SK-N-SH (cell line): ENCODE results near the gene MAP4. TPM values are rescaled to one million over a fixed set of nuclear protein-coding genes. Genes with fewer than 3 reads are reported as not detected.

Source experiments
- CTCF ChIA-PET: fragments of 300-600, 350-600 bp; formaldehyde crosslinking; extraction: SDS; loops from one replicate; lab custom pipeline; 2021; lab: Yijun Ruan, JAX
- POLR2A ChIA-PET: fragments of 350-600 bp; sonication (Branson Sonifier 250); formaldehyde crosslinking; extraction: SDS; loops from one replicate; lab custom pipeline; 2020; ENCODE audit warnings: antibody characterized with exemption, inconsistent platforms; lab: Yijun Ruan, JAX
- DNase-seq: peaks from one replicate; pipeline ENCODE4 v3.0.0; 2012
- H2AFZ ChIP-seq: fragments of 200-600 bp; sonication (generic); 2 replicates; pipeline ENCODE4 v1.8.1; 2016; ENCODE audit warnings: antibody characterized with exemption, mild to moderate bottlenecking, low read depth
- H3F3A ChIP-seq: fragments of 200-600 bp; sonication (generic); replicated peaks from 2 replicates; pipeline ENCODE3; 2016; ENCODE audit warnings: antibody characterized with exemption, mild to moderate bottlenecking; ENCODE audit not compliant: insufficient read depth
- H3K27ac ChIP-seq, 2 experiments: fragments of 200-500 bp in 1 of 2; fragments of 200-600 bp in 1 of 2; sonication (Bioruptor generic) in 1 of 2; sonication (generic), shearing (Covaris generic) in 1 of 2; 2 replicates each; pipeline versions ENCODE4 v1.5.1 to v1.6.1; 2014 to 2016; ENCODE audit warnings: low read depth in 2 of 2, inconsistent platforms in 1 of 2, low read length in 1 of 2, mild to moderate bottlenecking in 1 of 2, mixed read lengths in 1 of 2
- H3K27me3 ChIP-seq: fragments of 200-600 bp; sonication (generic), shearing (Covaris generic); 2 replicates; pipeline ENCODE4 v1.6.1; 2016; ENCODE audit warnings: mixed run types; ENCODE audit not compliant: insufficient read depth
- H3K36me3 ChIP-seq, 2 experiments: fragments of 200-500 bp in 1 of 2; fragments of 200-600 bp in 1 of 2; sonication (Bioruptor generic) in 1 of 2; sonication (generic) in 1 of 2; replicated peaks in 1 of 2; 2 replicates each; pipeline versions ENCODE3 to v1.5.1; 2014 to 2016; ENCODE audit warnings: low read length in 1 of 2, mild to moderate bottlenecking in 1 of 2; ENCODE audit not compliant: insufficient read depth in 2 of 2, control insufficient read depth in 1 of 2
- H3K4me1 ChIP-seq, 2 experiments: fragments of 200-500 bp in 1 of 2; fragments of 200-600 bp in 1 of 2; sonication (Bioruptor generic) in 1 of 2; sonication (generic), shearing (Covaris generic) in 1 of 2; 2 replicates each; pipeline versions ENCODE4 v1.5.1 to v1.6.1; 2014 to 2016; ENCODE audit warnings: low read depth in 1 of 2, low read length in 1 of 2, mixed run types in 1 of 2; ENCODE audit not compliant: insufficient read depth in 2 of 2, control insufficient read depth in 1 of 2
- H3K4me2 ChIP-seq: fragments of 200-600 bp; sonication (generic), shearing (Covaris generic); 2 replicates; pipeline ENCODE4 v1.6.1; 2017; ENCODE audit warnings: mixed run types
- H3K4me3 ChIP-seq, 2 experiments: fragments of 200-500 bp in 1 of 2; fragments of 200-600 bp in 1 of 2; sonication (Bioruptor generic) in 1 of 2; sonication (generic), shearing (Covaris generic) in 1 of 2; 2 replicates each; pipeline versions ENCODE4 v1.5.1 to v1.8.1; 2014 to 2016; ENCODE audit warnings: low read depth in 2 of 2, inconsistent platforms in 1 of 2, low read length in 1 of 2, mild to moderate bottlenecking in 1 of 2, mixed read lengths in 1 of 2, moderate library complexity in 1 of 2
- H3K79me2 ChIP-seq: fragments of 200-600 bp; sonication (generic); 2 replicates; pipeline ENCODE4 v1.8.1; 2017; ENCODE audit warnings: mild to moderate bottlenecking; ENCODE audit not compliant: insufficient read depth
- H3K9ac ChIP-seq: fragments of 200-600 bp; sonication (generic); 2 replicates; pipeline ENCODE4 v1.6.1; 2017; ENCODE audit warnings: mixed run types
- H3K9me2 ChIP-seq: fragments of 200-600 bp; sonication (generic); 2 replicates; pipeline ENCODE4 v1.6.1; 2017; ENCODE audit warnings: mixed run types
- H3K9me3 ChIP-seq: fragments of 200-600 bp; sonication (generic); 2 replicates; pipeline ENCODE4 v1.6.1; 2017; ENCODE audit warnings: mixed run types, mild to moderate bottlenecking, moderate library complexity
- H4K20me1 ChIP-seq: fragments of 200-600 bp; sonication (generic); 2 replicates; pipeline ENCODE4 v1.6.1; 2017; ENCODE audit warnings: mild to moderate bottlenecking, mixed run types; ENCODE audit not compliant: insufficient read depth
- CHD2 ChIP-seq: fragments of 150-350 bp; IDR thresholded peaks from 2 replicates; pipeline ENCODE4 v1.6.1; 2018; ENCODE audit warnings: low read length; ENCODE audit not compliant: partially characterized antibody
- ELF1 ChIP-seq: IDR thresholded peaks from 2 replicates; pipeline ENCODE4 v1.4.0; 2012
- EP300 ChIP-seq, 2 experiments: IDR thresholded peaks; 2 replicates each; pipeline versions ENCODE4 v1.4.0 to v1.6.1; 2012; ENCODE audit warnings: borderline replicate concordance in 1 of 2, low read depth in 1 of 2, low read length in 1 of 2
- FOSL2 ChIP-seq: IDR thresholded peaks from 2 replicates; pipeline ENCODE4 v1.4.0; 2012; ENCODE audit warnings: low read depth, mild to moderate bottlenecking, moderate library complexity, borderline replicate concordance
- FOXJ3 ChIP-seq: sonication (generic); formaldehyde crosslinking; IDR thresholded peaks from 2 replicates; pipeline ENCODE4 v1.5.1; 2020; ENCODE audit warnings: mild to moderate bottlenecking, missing genetic modification reagents
- GABPA ChIP-seq: IDR thresholded peaks from 2 replicates; pipeline ENCODE4 v1.4.0; 2012; ENCODE audit warnings: low read depth, mild to moderate bottlenecking
- IRF3 ChIP-seq: fragments of 150-350 bp; IDR thresholded peaks from 2 replicates; pipeline ENCODE4 v1.6.1; 2016; ENCODE audit warnings: mild to moderate bottlenecking, low read depth, low read length
- JUND ChIP-seq: IDR thresholded peaks from 2 replicates; pipeline ENCODE4 v1.4.0; 2012
- MAX ChIP-seq: IDR thresholded peaks from 2 replicates; pipeline ENCODE4 v1.4.0; 2012; ENCODE audit warnings: low read depth
- MEF2A ChIP-seq: IDR thresholded peaks from 2 replicates; pipeline ENCODE4 v1.4.0; 2012; ENCODE audit warnings: low read depth, borderline replicate concordance
- MXI1 ChIP-seq: IDR thresholded peaks from 2 replicates; pipeline ENCODE4 v1.6.1; 2012; ENCODE audit warnings: mild to moderate bottlenecking, low read depth, low read length, improper control_type of control experiment
- NRF1 ChIP-seq: IDR thresholded peaks from 2 replicates; pipeline ENCODE4 v1.6.1; 2012; ENCODE audit warnings: low read depth, mild to moderate bottlenecking, low read length
- RAD21 ChIP-seq: IDR thresholded peaks from 2 replicates; pipeline ENCODE4 v1.6.1; 2012; ENCODE audit warnings: mild to moderate bottlenecking, low read length
- RCOR1 ChIP-seq: fragments of 150-350 bp; IDR thresholded peaks from 2 replicates; pipeline ENCODE4 v1.6.1; 2017; ENCODE audit warnings: antibody characterized with exemption, low read length
- RXRA ChIP-seq: IDR thresholded peaks from 2 replicates; pipeline ENCODE4 v1.4.0; 2012; ENCODE audit warnings: low read depth, mild to moderate bottlenecking, borderline replicate concordance
- SIN3A ChIP-seq: IDR thresholded peaks from 2 replicates; pipeline ENCODE4 v1.6.1; 2012; ENCODE audit warnings: low read depth, mild to moderate bottlenecking, low read length, moderate library complexity, borderline replicate concordance
- TAF1 ChIP-seq: IDR thresholded peaks from 2 replicates; pipeline ENCODE4 v1.6.1; 2012; ENCODE audit warnings: low read depth, mild to moderate bottlenecking, low read length, moderate library complexity, borderline replicate concordance
- USF2 ChIP-seq: fragments of 150-350 bp; IDR thresholded peaks from 2 replicates; pipeline ENCODE4 v1.6.1; 2017; ENCODE audit warnings: antibody characterized with exemption, low read length, low read depth, borderline replicate concordance
- YY1 ChIP-seq: IDR thresholded peaks from 2 replicates; pipeline ENCODE4 v1.4.0; 2012; ENCODE audit warnings: low read depth, mild to moderate bottlenecking
- WGBS: methylation state at CpG from one replicate; pipeline ENCODE4 v1.1.6; 2017; ENCODE audit warnings: low lambda C conversion rate; 5-methylcytosine and 5-hydroxymethylcytosine counted together
- polyA plus RNA-seq, 3 experiments: library from polyadenylated mRNA; depleted of rRNA; stranded (reverse); fragments of >200 nt; gene quantifications; 2 replicates each; pipeline ENCODE4 v1.2.3, GENCODE V29; 2012

MAP4 gene
- polyA plus RNA-seq, 1 of the 3 experiments (the other 2 are of a cell fraction) = 121 TPM

- ChIA-PET POLR2A (no interaction called here), CTCF (interaction anchor here (0.6 kb wide), 1 partner anchor 234 kb away, joined by 3 read pairs; no protein-coding TSS in a partner anchor)
- WGBS = 92% methylated on average over 3 of the region's 3 CpGs
- Histone ChIP-seq H3K27ac (no peak overlapping the region), H3F3A (no peaks in the 10 kb centered on the region), H3K9me2 (no peaks in the 10 kb centered on the region), H3K9me3 (no peaks in the 10 kb centered on the region), H3K27me3 (no peaks in the 10 kb centered on the region), H3K4me2 (no peak overlapping the region), H3K9ac (no peak overlapping the region), H3K36me3 (peaks cover 15 to 30% of the 10 kb centered on the region in 2 experiments), H4K20me1 (peaks cover 5% of the 10 kb centered on the region; the same call in 1 of the 2 replicates), H2AFZ (no peak overlapping the region), H3K4me1 (no peaks in the 10 kb centered on the region; a peak in 2 of 4 replicates), H3K4me3 (no peak overlapping the region)
- no peak for DNase-seq
- TF ChIP-seq MXI1 = no peak
- TF ChIP-seq CHD2 = no peak
- TF ChIP-seq RAD21 = no peak
- no peak for TF ChIP-seq MAX
- TF ChIP-seq RXRA = no peak
- no peak for TF ChIP-seq USF2
- no peak for TF ChIP-seq IRF3
- TF ChIP-seq ELF1 = no peak
- no peak for TF ChIP-seq SIN3A
- TF ChIP-seq RCOR1 = no peak
- TF ChIP-seq FOSL2 = no peak
- no peak for TF ChIP-seq NRF1
- TF ChIP-seq MEF2A = no peak
- no peak for TF ChIP-seq GABPA
- TF ChIP-seq TAF1 = no peak
- TF ChIP-seq FOXJ3 = no peak
- no peak for TF ChIP-seq YY1
- TF ChIP-seq JUND = no peak
- no peak for TF ChIP-seq EP300 (IDR thresholded peaks at IDR 0.05; ENCODE audit: borderline replicate concordance in 1 of 2, low read depth in 1 of 2, low read length in 1 of 2)
- TF ChIP-seq, all 33 proteins: peak for 0
- H3K79me2 ChIP-seq = peaks cover 43% of the 10 kb centered on the region; the same call in 1 of the 2 replicates
Measured at GRCh38 chr3:47896736-47897135, 119.5 kb downstream of the MAP4 start.
